Skeletal muscle tissue (tissue), 4 donors: Measurements from ENCODE around the gene VPS35. TPM values are rescaled to one million over a fixed set of nuclear protein-coding genes. Genes with fewer than 3 reads are reported as not detected.
"Not testable (repeated sequence)": the region's sequence is repeated elsewhere in the genome, so short reads cannot be mapped to it uniquely, and the experiment has no call there.

Source experiments
- H3K27ac ChIP-seq: one replicate; pipeline ENCODE4 v1.7.0; 2013; ENCODE audit warnings: mild to moderate bottlenecking, low read depth, low read length, inconsistent platforms
- H3K27me3 ChIP-seq, 3 donors: one replicate each; pipeline ENCODE4 v1.7.0; 2013; ENCODE audit warnings: low read length in 3 of 3; ENCODE audit not compliant: control insufficient read depth in 3 of 3, insufficient read depth in 3 of 3
- H3K36me3 ChIP-seq, 3 donors: one replicate each; pipeline ENCODE4 v1.7.0; 2013; ENCODE audit warnings: low read length in 3 of 3; ENCODE audit not compliant: control insufficient read depth in 3 of 3, insufficient read depth in 3 of 3
- H3K4me1 ChIP-seq, 3 donors: one replicate each; pipeline ENCODE4 v1.7.0; 2013; ENCODE audit warnings: low read length in 3 of 3, mild to moderate bottlenecking in 3 of 3; ENCODE audit not compliant: control insufficient read depth in 3 of 3, insufficient read depth in 3 of 3
- H3K4me3 ChIP-seq, 3 donors: one replicate each; pipeline ENCODE4 v1.7.0; 2013; ENCODE audit warnings: low read length in 3 of 3
- H3K9ac ChIP-seq, 3 donors: one replicate each; pipeline ENCODE4 v1.7.0; 2013; ENCODE audit warnings: low read length in 3 of 3, mild to moderate bottlenecking in 3 of 3, moderate library complexity in 2 of 3, low read depth in 1 of 3
- H3K9me3 ChIP-seq, 3 donors: one replicate each; pipeline ENCODE4 v1.7.0; 2013; ENCODE audit warnings: low read length in 3 of 3; ENCODE audit not compliant: control insufficient read depth in 3 of 3
- total RNA-seq: library from RNA; depleted of rRNA; stranded (reverse); fragments of >200 nt; gene quantifications from one replicate; pipeline ENCODE4 v1.2.3, GENCODE V29; 2014
- donor health status: Osteomylitis.

The VPS35 gene
- total RNA-seq, 1 donor from 2014 or later: 107 TPM

- not testable (repeated sequence) for H3K4me1 ChIP-seq, H3K9ac ChIP-seq, H3K9me3 ChIP-seq, H3K4me3 ChIP-seq, H3K27me3 ChIP-seq, H3K27ac ChIP-seq
- H3K36me3 ChIP-seq: peaks cover 6 to 29% (median 15%) of the 10 kb centered on the region in 3 donors
Measured at GRCh38 chr16:46681867-46682266, 7.1 kb downstream of the VPS35 start.

DNA sequence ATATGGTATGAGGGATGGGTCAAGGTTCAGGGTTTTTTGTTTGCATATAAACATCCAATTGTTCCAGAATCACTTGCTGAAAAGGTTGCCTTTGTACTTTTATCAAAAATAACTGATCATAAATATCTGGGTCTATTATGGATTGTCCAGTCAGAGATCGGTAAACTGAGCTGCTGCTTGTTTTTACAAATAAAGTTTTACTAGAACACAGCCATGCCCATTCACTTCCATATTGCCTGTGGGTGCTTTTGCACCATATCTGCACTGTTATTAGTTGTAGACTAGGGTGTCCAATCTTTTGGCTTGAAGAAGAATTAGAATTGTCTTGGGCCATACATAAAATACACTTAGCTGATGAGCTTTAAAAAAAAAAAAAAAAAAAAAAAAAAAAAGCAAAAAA, 11.0 kb downstream of the VPS35 start:
- not testable (repeated sequence) for H3K27me3 ChIP-seq, H3K4me3 ChIP-seq, H3K9me3 ChIP-seq, H3K9ac ChIP-seq, H3K27ac ChIP-seq, H3K4me1 ChIP-seq
- H3K36me3 ChIP-seq: peaks cover 6 to 50% (median 46%) of the 10 kb centered on the region in 3 donors

DNA sequence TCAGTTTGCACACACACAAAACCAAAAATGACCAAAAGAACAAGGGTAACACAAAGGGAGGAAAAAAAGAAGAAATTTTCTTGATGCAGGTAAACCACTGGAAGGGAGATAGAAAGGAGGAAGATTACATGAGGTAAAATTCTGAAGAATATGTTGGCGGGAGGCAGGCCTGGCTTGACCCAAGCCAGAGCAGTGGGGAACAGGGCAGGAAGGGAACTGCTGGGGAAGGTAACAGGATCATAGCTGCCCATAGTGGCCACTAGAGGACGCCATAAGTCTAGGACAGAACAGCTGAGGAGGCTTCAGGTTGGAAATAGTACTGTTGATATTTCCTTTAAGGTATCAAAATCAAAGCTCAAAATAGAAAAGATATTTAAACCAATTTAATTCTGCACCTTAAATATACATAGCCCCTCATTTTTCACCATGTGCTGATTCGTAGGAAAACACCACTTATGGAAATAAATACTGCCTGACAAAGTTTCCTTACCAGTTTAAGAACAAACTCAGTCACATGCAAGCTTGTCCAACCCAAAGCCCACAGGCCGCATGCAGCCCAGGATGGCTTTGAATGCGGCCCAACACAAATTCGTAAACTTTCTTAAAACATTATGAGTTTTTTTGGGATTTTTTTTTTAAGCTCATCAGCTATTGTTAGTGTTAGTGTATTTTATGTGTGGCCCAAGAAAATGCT, 15.5 kb downstream of the VPS35 start:
- H3K36me3 ChIP-seq: peaks cover 9 to 83% (median 55%) of the 10 kb centered on the region in 3 donors
- H3K27ac ChIP-seq: no peak overlapping the region
- no peaks in the 10 kb centered on the region for H3K27me3 ChIP-seq
- no peaks in the 10 kb centered on the region for H3K9me3 ChIP-seq
- H3K4me1 ChIP-seq: no peaks in the 10 kb centered on the region
- H3K4me3 ChIP-seq: no peak overlapping the region
- no peak overlapping the region for H3K9ac ChIP-seq

DNA sequence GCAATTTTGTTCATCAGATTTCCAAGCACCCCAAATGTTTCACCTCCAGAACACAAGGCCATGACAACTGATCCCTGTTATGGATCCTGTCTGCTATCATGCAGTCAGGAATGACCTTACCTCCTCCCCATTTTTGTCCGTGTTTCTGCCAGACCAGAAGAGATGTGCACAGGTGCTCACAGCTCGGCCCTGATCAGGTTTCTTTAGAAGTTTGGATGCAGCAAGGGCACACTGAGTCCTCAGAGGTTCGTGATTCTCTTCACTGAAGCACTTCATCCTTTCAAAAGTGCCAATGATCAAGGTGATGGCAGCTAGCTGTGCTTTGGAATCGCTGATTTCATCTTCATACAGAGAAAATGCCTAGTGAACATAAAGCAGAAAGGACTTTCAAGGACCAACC, 26.9 kb downstream of the VPS35 start:
- Histone ChIP-seq H3K27me3 (no peaks in the 10 kb centered on the region), H3K9ac (no peak overlapping the region), H3K4me3 (no peak overlapping the region), H3K27ac (no peak overlapping the region), H3K9me3 (no peaks in the 10 kb centered on the region), H3K36me3 (peaks cover 16 to 51% (median 50%) of the 10 kb centered on the region in 3 donors), H3K4me1 (no peaks in the 10 kb centered on the region)

DNA sequence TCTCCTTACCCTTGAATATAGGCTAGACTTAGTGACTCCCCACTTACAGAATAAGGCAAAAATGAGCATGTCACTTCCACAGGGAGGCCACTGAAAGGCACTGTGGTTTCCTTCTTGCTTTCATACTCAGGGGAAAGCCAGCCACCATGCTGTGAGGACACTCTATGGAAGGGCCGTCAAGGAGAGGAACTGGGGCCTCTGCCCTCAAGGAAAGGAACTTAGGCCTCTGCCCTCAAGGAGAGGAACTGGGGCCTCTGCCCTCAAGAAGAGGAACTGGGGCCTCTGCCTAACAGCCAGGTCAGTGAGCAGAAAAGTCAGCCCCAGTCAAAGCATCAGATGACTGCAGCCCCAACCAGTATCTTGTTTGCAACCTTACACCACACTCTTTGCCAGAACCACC, 30.1 kb downstream of the VPS35 start:
- no peaks in the 10 kb centered on the region for H3K9me3 ChIP-seq
- H3K27me3 ChIP-seq: no peaks in the 10 kb centered on the region
- no peak overlapping the region for H3K4me3 ChIP-seq
- H3K9ac ChIP-seq: no peak overlapping the region
- peaks cover 13 to 45% (median 40%) of the 10 kb centered on the region in 3 donors for H3K36me3 ChIP-seq
- no peaks in the 10 kb centered on the region for H3K4me1 ChIP-seq
- H3K27ac ChIP-seq: no peak overlapping the region

- no peak overlapping the region for H3K27ac ChIP-seq
Measured at GRCh38 chr16:46651305-46651704, 37.7 kb downstream of the VPS35 start.

GRCh38 chr16:46650254-46650623, 38.7 kb downstream of the VPS35 start:
- Histone ChIP-seq H3K36me3 (no peaks in the 10 kb centered on the region), H3K4me1 (peaks cover 8 to 15% (median 15%) of the 10 kb centered on the region in 3 donors), H3K27ac (peak overlapping the region; percentile 89), H3K27me3 (no peaks in the 10 kb centered on the region), H3K4me3 (peak overlapping the region; percentile 64 to 72 (median 70)), H3K9ac (peak overlapping the region in 2 of 3 donors; percentile 58 to 84), H3K9me3 (no peaks in the 10 kb centered on the region)

More at GRCh38 chr16:46651305-46651704, 37.7 kb downstream of the VPS35 start:
- Histone ChIP-seq H3K27me3 (no peaks in the 10 kb centered on the region), H3K4me3 (no peak overlapping the region), H3K36me3 (no peaks in the 10 kb centered on the region), H3K4me1 (peaks cover 8 to 15% (median 15%) of the 10 kb centered on the region in 3 donors), H3K9me3 (no peaks in the 10 kb centered on the region), H3K9ac (no peak overlapping the region)

GRCh38 chr16:46649588-46650253, 39.3 kb downstream of the VPS35 start:
- H3K9ac ChIP-seq: peak overlapping the region; percentile 58 to 84 (median 77)
- H3K27ac ChIP-seq: peak overlapping the region; percentile 89
- H3K9me3 ChIP-seq: no peaks in the 10 kb centered on the region
- H3K4me3 ChIP-seq: peak overlapping the region; percentile 64 to 72 (median 70)
- H3K27me3 ChIP-seq: no peaks in the 10 kb centered on the region
- H3K36me3 ChIP-seq: no peaks in the 10 kb centered on the region
- H3K4me1 ChIP-seq: peaks cover 8 to 15% (median 15%) of the 10 kb centered on the region in 3 donors

- peaks cover 8 to 15% (median 15%) of the 10 kb centered on the region in 3 donors for H3K4me1 ChIP-seq
- no peaks in the 10 kb centered on the region for H3K9me3 ChIP-seq
- H3K27me3 ChIP-seq: no peaks in the 10 kb centered on the region
- H3K36me3 ChIP-seq: no peaks in the 10 kb centered on the region
- H3K9ac ChIP-seq: no peak overlapping the region
- H3K4me3 ChIP-seq: peak overlapping the region in 1 of 3 donors; percentile 64
- H3K27ac ChIP-seq: peak overlapping the region; percentile 89
Measured at GRCh38 chr16:46648656-46649055, 40.3 kb downstream of the VPS35 start.
